ENCODE results near the gene C11orf21. TPM values are rescaled to one million over a fixed set of nuclear protein-coding genes. Genes with fewer than 3 reads are reported as not detected.

The C11orf21 gene
- total and polyA plus RNA-seq, 9 of the 15 experiments (the other 6 are each of a cell fraction or from before 2014, with no cell fraction given) = 0.10 to 2.6 (median 2.0) TPM

- no peak for ATAC-seq
- DNase-seq (ENCODE audit: extremely low read depth in 1 of 4, low spot score in 3 of 4) = no peak
- FAIRE-seq = no peak
- Histone ChIP-seq H3K27me3 (ENCODE audit: control insufficient read depth in 2 of 2, insufficient read depth in 2 of 2, low read length in 2 of 2) (peaks cover 0 to 24% of the 10 kb centered on the region in 2 experiments; a peak in 2 of 5 replicates), H3K9me3 (replicated peaks; ENCODE audit: control insufficient read depth, insufficient read depth, low read depth, low read length) (no peaks in the 10 kb centered on the region), H3K4me1 (replicated peaks in 1 of 2; ENCODE audit: control insufficient read depth in 2 of 2, insufficient read depth in 2 of 2, low read length in 2 of 2) (peaks cover 21 to 30% of the 10 kb centered on the region in 2 experiments), H3K27ac (ENCODE audit: extremely low read depth, low read depth, low read length) (no peak overlapping the region), H3K9ac (ENCODE audit: insufficient read depth in 1 of 2, low read depth in 2 of 2, low read length in 2 of 2) (no peak overlapping the region), H3K4me3 (no peak overlapping the region), H3K9me1 (ENCODE audit: control insufficient read depth, insufficient read depth, low read length) (no peaks in the 10 kb centered on the region), H4K20me1 (replicated peaks; ENCODE audit: control insufficient read depth, insufficient read depth, low read length) (no peaks in the 10 kb centered on the region), H3K4me2 (ENCODE audit: insufficient read depth, low read length) (peak overlapping the region; percentile 18; the same call in 1 of the 2 replicates), H2AFZ (ENCODE audit: low read depth, low read length) (no peak overlapping the region), H3K79me2 (ENCODE audit: control insufficient read depth, insufficient read depth, low read length) (no peaks in the 10 kb centered on the region), H3K36me3 (ENCODE audit: control insufficient read depth, insufficient read depth, low read length) (no peaks in the 10 kb centered on the region)
- TF ChIP-seq RFX7 (CRISPR knock-in tag; IDR thresholded peaks at IDR 0.05) (no peak), TAF15 (IDR thresholded peaks at IDR 0.05; ENCODE audit: low read depth, low read length) (no peak), REST (IDR thresholded peaks at IDR 0.05; ENCODE audit: borderline replicate concordance) (no peak), REST (CRISPR knock-in tag; IDR thresholded peaks at IDR 0.05; ENCODE audit: low read depth) (no peak), PTBP1 (IDR thresholded peaks at IDR 0.05; ENCODE audit: low read depth, low read length) (no peak), ETS2 (tag; IDR thresholded peaks at IDR 0.05; ENCODE audit: borderline replicate concordance, poor library complexity, severe bottlenecking) (no peak), ATF6 (CRISPR knock-in tag; IDR thresholded peaks at IDR 0.05) (no peak), HMG20A (CRISPR knock-in tag; conservative IDR thresholded peaks at IDR 0.05) (no peak)
- TF ChIP-seq, protein P1, sequence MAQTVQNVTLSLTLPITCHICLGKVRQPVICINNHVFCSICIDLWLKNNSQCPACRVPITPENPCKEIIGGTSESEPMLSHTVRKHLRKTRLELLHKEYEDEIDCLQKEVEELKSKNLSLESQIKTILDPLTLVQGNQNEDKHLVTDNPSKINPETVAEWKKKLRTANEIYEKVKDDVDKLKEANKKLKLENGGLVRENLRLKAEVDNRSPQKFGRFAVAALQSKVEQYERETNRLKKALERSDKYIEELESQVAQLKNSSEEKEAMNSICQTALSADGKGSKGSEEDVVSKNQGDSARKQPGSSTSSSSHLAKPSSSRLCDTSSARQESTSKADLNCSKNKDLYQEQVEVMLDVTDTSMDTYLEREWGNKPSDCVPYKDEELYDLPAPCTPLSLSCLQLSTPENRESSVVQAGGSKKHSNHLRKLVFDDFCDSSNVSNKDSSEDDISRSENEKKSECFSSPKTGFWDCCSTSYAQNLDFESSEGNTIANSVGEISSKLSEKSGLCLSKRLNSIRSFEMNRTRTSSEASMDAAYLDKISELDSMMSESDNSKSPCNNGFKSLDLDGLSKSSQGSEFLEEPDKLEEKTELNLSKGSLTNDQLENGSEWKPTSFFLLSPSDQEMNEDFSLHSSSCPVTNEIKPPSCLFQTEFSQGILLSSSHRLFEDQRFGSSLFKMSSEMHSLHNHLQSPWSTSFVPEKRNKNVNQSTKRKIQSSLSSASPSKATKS (CRISPR knock-in tag; IDR thresholded peaks at IDR 0.05) = no peak
- 36% methylated on average over 6 of the region's 6 CpGs for WGBS (ENCODE audit: insufficient coverage, low coverage, missing lambda C conversion rate)
- intact Hi-C loops (cut with micrococcal nuclease) (no loop called here), in situ Hi-C loops (cut with MboI) (no loop called here)
- ChIA-PET POLR2A (interaction anchor here (1.1 kb wide), 1 partner anchor 14 kb away, joined by 3 read pairs; no protein-coding TSS in a partner anchor), CTCF (ENCODE audit: low intra/inter-chr PET ratio) (no interaction called here)
- BruUV-seq (replicated peaks) = no TSS peak
These were observed 12.4 kb downstream of the C11orf21 start for GRCh38 chr11:2289350-2289749.

Data from K562 (cell line).